HG02938 (cell line): Measurements from ENCODE around the gene PPP2R5C.

Experiments used
- ATAC-seq: cut with Tn5 transposase; IDR thresholded peaks from one replicate; pipeline ENCODE4 v1.9.1; 2021; ENCODE audit warnings: mild to moderate bottlenecking, moderate library complexity; ENCODE audit not compliant: unreplicated experiment

The PPP2R5C gene

DNA sequence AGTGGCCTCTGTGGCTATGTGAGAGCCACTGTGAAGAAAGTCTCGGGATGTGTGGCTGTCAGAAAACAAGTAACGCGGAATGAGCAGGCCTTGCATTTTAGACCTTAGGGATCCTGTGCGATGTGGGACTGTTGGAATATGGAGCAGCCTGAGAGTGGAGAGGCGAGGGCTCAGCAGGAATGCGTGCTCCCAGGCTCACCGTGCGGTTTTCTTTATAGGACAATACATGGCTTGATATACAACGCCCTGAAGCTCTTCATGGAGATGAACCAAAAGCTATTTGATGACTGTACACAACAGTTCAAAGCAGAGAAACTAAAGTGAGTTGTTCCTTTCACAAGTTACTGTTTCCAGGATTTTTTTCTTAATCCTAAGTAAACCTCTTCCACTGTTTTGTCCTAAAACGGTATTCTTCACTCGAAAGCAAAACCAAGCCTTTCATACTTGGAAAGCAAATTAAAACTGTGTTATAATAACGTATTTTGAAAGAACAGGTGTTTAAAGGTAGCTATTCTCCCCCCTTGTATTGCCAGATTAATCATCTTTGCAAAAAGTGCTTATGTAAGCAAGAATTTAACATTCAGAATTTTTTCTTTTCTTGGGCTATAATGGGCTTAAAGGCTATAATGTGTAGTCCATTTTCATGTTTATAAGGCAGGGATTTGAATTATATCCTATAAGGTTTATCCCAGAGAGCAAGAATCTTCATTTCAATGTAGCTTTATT, 148.0 kb downstream of the PPP2R5C start:
- no peak for ATAC-seq

DNA sequence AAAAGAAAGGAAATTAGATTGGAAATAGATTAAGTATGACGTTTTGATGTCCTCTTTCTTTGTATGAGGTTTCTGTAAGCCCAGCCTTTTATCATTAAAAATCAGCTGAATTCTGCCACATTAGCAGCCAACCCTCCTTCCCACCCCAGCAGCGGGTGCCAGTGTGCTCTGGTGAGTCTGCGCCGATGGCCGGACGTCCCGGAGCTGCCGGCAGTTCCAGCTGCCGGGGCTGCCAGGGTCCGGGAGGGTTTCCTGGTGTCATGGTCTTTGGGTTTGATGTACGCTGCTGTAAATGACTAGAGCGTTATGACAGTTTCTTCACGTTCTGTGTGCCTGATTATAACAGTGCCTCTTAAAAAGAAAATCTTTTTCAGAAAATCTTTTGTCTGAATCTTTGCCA, 151.3 kb downstream of the PPP2R5C start:
- ATAC-seq, result no peak

DNA sequence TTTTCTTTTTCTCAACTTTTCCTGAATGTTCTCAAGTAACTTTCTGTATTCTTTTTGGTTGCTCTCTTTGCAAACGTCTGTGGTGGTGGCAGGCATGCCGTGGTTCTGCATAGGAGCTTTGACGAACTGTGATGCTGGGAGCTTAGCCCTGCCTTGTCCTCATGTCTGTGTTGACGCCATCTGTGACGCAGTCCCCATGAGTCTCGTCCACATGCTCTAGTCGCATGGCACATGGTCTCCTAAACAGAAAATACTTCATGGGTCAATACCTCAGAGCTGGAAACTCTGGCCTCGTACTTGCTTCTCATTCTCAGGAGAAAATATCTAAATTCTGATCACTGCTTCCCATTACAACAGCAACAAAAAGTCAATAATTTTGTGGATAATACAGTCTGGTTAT, 152.6 kb downstream of the PPP2R5C start:
- ATAC-seq, result no peak

DNA sequence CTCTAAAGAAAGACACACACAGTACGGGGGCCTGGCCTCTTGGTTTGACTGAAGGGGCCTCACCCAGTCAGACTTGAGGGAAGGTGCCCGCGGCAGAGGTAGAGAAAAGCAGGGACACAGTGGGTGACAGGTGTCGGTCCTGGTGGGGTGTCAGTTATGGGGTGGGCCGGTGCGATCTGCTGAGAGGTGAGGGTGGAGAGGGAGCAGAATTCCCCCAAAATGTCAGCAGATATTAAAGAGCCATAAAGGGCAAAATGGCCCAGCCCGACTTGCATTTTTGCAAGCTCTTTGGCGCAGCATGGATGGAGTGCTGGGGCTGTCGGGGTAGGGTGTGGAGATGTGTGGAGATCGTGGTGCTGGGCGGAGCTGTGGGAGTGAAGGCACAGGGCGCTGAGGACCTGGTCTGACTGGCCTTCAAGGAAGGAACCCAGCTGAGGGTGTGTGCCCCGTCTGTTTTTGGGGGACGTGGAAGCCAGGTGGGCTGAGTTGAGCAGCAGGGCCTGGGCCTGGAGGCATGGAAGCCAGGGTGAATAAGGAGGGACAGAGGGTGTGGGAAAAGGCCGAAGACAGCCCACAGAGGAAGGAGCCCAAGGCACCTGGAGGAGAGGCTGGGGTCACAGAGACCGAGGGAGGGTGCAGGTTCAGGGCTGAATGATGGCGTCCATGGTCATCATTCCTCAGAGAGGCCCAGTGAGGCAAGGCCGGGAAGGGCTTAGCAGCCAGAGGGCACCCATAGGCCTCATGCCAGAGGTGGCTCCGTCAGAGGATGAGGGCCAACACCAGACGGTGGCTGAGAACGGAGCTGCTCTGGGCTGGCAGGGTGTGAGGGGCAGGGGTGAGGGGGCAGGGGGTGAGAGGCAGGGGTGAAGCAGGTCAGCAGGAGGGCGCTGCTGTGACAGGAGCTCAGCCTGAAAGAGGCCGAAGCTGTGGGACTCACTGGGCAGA, 154.6 kb downstream of the PPP2R5C start:
- no peak for ATAC-seq

DNA sequence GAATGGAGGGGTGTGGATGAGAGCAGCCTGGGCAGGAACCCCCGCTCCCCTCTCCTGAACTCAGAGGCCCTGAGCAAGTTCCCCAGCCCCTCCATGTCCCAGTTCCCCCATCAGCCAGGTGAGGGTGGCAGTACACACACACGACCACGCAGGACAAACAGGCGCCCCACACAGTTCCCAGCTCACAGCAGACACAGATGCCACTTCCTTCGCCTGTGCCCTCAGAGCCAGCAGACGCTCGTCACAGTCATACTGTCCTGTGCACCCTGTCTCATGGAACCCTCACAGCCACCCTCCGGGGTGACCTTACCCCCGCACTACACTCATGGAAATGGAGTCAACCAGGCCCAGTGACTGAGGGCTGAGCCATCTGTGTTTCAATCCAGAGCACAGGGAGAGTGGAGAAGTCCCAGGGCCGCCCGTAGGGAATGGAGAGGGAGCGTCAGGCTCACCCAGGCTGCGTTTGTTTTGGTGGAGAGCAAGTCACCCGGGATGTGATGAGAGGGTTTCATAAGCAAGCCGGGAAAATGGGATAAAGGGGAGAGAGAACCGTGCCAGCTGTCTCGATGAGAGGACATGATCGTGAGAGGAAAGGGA, 155.4 kb downstream of the PPP2R5C start:
- no peak for ATAC-seq

DNA sequence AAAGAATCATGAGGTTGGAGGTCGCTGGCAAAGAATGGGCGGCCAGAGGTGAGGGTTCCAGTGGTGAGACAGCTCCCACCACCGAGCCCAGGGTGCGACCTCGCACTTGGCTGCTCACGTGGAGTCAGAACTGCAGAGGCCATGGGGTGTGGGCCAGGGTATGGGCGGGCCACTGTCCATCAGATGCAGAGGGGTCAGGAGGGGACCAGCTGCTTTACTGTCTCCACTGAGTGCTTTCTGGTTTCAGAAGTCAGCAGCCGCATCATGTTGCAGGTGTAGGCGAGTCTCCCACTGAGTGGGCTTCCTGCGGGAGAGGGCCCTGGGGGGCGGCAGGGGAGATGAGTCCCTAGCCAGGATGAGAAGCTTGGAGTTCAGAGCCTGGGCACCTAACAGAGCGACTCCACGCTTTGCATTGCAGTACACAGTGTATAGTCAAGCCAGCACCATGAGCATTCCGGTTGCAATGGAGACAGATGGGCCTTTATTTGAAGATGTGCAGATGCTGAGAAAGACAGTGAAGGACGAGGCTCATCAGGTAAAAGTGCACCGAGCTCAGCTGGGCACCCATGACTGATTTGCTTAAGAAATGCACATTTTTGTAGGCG, 156.0 kb downstream of the PPP2R5C start:
- ATAC-seq, result no peak

DNA sequence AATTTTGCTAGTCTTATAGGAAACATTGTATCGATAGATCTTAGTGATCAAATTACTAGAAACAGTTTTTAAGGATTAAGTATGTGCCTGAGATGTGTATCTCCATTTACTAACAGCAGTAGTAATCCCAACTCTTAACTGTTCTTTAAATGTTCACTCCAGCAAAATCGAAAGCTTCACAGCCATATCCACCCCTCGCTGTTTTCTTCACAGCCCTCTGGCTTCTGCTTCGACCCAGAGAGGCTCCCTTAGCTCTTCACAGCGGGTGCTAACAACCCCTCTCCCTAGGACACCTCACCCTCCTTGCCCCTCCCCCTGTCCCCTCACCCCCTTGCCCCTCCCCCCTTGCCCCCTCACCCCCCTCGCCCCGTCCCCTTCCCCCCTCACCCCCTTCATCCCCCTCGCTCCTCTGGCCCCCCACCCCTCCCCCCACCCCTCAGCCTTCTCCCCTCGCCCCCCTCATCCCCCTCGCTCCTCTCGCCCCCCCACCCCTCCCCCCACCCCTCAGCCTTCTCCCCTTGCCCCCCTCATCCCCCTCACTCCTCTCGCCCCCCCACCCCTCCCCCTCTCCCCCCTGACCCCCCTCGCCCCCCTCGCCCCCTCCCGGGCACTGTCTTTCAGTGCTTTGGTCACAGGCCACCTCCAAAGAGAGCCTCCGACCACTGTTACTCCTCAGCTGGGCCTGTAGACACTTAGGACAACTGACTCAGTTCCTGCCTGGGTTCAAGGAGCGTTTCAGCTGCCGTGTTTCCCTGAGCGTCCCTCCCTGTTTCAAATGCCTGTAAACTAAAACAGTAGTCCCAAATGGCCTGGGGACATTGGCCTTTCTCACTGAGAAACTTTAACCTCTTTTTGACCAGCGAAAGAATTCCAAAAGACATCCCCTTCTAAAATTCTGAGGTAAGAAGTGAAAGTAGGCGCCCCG, 156.8 kb downstream of the PPP2R5C start:
- ATAC-seq, result no peak

DNA sequence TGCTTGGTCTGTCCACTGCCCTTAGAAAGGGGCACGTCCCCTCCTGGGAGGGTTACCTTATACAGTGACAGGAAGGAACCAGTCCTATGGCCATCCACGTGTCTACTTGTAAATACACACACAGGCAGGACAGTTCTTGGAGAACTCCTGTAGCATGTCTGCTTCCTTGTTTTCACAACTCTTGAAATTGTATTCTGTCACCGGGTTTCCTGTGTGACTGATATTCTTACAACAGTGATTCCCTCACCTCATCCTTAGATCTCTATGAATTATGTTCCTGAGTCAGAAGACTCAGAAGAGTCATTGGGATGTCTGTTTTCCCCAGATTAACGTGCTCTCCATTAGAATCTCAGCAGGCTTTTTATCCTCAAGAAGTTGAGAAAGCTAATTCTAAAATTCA, 158.8 kb downstream of the PPP2R5C start:
- no peak for ATAC-seq

DNA sequence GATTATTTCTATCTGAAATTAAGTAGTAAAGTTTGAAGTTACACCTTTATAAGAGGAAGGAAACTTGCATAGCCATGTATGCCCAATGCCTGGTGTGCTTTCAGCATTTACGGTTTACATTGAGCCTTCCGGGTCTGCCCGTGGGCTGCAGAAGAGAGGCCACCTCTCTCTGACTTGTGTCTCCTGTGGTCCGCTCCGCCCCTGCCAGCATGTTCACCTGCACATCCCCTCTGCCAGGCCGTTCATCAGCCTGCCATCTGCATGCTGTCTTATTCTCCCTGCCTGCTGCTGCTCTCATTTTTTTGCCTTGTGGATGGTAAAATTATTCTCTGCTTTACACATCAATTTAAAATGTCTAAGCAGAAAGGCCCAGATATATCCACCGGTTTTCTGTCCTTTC, 161.4 kb downstream of the PPP2R5C start:
- no peak for ATAC-seq

DNA sequence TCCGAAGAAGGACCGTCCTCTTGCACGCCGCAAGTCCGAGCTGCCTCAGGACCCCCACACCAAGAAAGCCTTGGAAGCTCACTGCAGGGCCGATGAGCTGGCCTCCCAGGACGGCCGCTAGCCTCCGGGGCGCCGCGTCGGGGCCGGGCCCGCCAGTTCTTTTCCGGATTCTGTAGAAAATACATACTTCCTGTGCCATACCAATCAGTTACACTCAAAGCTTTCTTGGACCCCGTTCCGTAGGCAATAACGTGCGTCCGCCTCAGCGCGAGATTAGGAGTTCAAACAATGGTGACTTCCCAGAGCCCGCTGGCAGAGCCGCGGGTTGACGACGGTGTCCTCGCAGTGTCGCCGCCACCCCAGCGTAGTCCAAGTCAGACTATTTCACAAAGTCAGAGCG, 163.6 kb downstream of the PPP2R5C start:
- ATAC-seq, result no peak

DNA sequence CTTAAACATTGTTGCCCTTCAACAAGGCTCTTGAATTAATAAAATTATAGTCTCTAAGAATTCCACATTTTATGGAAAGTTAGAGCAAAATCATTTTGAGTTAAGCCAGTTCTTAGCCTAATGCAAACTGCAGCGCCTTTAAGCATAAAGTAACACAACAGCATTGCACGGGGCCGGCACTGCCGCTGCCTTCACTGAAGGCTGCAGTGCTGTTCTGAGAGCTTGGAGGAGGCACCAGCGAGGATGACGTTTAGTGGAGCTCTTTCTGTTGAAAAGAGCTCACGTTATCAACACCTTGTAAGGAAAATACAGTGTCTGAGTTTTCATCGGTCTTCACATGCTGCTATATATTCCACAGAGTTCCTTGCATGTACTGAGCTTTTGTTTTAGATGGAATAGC, 164.6 kb downstream of the PPP2R5C start:
- no peak for ATAC-seq

DNA sequence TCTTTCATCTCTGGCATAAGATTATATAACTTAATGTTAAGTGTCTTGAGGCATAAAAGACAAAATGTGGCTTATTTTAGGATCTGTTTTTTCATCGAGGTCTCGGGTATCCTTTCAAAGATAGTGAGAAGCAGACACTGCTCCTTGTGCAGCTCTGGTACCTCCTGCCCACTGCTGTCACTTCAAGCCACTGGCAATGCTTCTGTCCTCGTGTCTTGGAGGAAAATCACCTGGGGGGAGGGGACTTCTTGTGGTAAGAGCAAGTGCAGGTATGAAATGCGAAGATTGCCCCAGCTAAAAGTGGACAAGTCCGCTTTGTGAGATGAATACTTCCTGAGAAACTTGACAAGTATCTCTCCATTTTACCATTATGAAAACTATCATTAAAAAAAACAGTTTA, 165.1 kb downstream of the PPP2R5C start:
- no peak for ATAC-seq

DNA sequence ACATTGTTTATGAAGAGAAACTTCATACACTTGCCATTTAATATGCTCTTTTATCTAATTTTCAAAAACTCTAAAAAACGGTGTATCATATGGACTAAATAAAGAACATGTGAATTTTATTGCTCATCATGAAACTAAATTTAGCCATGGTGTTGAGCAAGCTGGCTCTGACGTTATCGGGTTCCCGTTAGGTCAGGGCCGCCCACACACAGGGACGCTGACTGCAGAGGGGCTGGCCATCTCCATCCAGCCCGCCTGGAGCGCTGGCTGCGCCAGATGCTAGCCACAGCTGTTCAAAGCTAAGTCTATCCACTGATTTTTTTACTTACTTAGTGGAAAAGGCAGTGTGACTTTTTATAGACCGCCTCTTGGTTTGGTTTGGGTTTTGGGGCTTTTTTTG, 166.3 kb downstream of the PPP2R5C start:
- ATAC-seq, result no peak

DNA sequence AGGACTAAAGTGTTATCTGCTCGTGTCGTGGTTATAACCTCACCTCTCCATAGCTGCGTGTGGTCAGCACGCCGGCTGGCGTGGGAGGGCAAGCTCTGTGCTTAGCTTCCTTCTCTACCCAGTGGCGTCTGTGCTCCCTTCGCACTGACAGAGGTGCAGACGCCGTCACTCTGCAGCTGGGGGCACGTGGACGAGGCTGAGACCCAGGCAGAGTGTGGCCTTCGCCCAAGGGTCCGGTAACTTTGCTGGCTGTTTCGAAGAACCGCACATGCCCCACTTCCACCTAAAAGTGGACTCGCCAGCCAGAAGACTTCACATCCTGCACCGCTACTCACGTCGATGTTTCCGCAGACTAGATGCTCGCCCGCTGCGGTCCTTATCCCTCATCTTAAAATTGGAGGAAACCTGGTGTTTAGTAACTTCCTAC, 166.9 kb downstream of the PPP2R5C start:
- no peak for ATAC-seq

DNA sequence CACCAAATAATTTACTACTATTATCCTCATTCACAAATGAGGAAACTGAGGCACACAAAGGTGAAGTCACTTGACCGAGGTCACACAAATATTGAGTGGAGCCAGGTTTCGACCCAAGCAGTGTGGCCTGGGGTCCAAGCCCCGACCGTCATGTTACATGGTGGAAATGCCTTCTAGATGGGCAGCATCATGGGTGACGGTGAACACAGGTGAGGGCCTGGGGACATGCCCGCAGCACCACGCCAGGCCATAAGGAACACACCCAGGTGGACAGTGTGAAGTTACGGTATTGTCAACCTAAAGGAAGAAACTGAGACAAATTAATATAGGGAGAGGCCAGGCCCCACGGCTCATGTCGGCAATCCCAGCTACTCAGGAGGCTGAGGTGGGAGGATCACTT, 167.6 kb downstream of the PPP2R5C start:
- ATAC-seq, result no peak

DNA sequence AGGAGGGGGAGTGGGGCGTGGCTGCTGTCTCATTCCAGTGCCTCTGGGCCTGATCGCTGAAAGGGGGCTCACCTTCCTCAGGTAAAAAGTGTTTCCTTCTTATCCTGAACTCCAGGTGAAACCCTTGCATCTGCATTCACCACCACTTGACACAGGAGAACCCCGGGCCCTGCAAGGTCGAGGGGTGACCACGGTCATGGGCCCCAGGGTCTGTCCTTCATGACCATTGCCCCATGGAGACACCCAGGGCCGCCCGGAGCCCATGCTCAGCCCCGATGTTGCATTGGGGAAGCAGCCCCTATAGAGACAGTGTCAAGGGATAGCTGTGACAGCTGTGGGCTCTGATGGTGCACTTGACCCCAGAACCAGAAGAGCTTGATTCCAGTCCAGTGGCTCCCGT, 168.4 kb downstream of the PPP2R5C start:
- ATAC-seq, result no peak

DNA sequence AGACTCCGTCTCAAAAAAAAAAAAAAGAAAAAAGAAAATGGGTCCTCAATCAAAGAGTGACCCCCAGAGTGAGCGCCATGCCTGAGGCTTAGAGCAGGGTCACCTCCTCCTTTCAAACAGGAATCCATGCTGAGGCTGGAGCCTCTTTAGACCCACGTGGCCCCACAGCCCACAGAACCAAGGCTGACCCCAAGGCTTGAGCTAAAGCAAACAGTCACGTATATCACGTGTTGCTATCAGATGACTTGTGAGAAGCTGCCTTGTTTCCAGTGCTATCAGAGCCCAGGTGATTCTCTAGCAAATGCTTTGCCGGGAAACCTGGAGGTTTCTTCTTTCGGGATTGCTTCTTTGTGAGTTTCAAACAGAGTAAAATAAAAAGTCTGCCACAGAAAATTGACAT, 171.2 kb downstream of the PPP2R5C start:
- no peak for ATAC-seq

DNA sequence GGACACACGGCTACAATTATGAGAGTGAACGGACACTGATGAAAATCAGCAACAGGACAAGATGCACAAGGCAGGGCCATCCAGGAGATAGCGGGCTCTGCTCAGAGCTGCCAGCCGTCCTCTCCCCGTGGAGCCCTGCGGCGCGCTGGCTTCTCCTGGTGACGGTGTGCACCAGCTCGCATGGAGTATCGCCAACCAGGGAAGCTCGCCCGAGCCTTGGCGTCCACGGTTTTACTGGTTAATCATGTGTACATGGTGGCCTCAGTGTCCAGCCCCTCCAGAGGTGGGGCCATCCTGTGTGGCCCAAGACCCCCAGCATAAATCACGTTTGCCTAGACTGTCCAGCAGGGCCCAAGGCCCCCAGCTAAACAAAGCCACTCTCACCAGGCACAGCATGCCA, 171.7 kb downstream of the PPP2R5C start:
- no peak for ATAC-seq

DNA sequence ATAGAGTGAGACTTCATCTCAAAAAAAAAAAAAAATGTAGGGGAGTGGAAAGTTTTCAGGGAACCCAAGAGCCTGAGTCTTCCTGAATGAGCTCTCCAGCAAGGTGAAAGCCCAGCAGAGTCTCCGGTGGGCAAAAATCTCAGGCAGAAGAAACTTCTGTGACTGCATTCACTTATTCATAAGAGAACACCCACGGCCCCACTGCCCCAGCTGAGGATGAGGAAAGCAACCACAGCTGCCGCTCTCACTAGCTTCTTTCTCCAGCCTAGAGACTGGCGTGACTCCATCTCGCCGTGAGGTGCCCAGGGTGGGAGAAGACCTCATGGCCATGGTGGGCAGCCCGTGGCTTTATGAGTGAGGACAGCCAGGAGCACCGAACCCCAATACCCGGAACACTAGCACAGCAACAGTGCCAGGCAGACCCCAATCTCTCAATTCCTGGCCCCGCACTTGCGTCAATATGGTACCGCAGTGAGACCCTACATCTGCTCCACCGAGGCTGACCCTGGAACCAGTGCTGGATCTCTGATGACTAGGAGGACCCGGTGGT, 173.2 kb downstream of the PPP2R5C start:
- ATAC-seq, result no peak
